GM19467 (cell line): ENCODE measurements around the gene PPP1R37.
"Not testable (repeated sequence)": the region's sequence is repeated elsewhere in the genome, so short reads cannot be mapped to it uniquely, and the experiment has no call there.

Experiments
- ATAC-seq: cut with Tn5 transposase; IDR thresholded peaks from one replicate; pipeline ENCODE4 v1.9.1; 2021; ENCODE audit warnings: mild to moderate bottlenecking, moderate library complexity; ENCODE audit not compliant: unreplicated experiment

The PPP1R37 gene

DNA sequence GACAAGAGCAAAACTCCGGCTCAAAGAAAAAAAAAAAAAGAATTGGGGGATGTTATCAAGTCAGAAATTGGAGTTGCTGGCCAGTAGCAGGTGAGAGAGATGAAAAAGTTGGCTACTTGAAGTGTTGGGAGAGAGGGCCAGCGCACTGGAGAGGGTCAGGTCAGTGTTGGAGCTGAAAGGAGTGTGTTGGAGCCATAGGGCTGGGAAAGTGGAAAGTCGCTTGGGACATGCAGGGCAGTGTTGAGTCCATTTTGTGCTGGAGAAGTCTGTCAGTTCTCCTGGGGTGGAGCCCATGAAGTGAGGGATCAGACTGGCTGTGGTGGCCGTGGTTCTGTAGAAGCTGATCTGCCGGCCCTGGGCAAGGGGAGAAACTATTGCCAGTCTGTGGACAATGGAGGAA lies 1.7 kb downstream of the PPP1R37 start:
- no peak for ATAC-seq

DNA sequence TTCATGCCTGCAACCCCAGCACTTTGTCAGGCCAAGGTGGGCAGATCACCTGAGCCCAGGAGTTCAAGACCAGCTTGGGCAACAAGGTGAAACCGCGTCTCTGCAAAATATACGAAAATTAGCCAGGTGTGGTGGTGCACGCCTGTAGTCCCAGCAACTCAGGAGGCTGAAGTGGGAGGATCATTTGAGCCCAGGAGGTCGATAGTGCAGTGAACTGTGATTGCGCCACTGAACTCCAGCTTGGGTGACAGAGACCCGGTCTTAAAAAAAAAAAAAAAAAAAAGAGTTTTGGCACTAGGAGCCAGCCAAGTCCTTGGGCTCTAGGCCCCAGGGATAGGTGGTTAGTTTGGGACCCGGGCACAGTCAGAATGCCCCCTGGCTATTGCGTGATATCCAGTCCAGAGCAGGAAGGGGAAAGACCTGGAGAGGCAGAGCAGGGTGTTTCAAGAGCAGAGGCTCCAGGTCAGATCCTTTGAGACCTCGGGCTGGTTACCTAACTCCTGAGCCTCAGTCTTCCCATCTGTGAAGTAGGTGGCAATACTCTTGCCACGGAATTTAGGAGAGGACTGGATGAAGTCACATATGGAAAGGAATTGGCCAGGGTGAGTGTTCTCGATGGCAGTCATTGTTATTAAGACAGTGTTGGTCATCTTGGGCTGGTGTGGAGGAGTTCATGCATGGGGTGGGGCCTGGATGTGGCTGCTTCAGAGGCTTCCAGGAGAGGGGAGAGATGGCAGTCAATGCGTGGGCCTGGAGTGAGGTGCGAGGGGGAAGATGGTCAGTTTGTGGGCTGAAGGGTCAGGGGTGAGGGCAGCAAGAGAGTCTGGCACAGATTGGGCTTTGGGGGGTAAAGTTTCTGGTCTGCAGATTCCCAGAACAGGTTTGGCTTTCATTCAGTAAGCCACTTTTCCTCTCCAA lies 2.8 kb downstream of the PPP1R37 start:
- ATAC-seq, result no peak

DNA sequence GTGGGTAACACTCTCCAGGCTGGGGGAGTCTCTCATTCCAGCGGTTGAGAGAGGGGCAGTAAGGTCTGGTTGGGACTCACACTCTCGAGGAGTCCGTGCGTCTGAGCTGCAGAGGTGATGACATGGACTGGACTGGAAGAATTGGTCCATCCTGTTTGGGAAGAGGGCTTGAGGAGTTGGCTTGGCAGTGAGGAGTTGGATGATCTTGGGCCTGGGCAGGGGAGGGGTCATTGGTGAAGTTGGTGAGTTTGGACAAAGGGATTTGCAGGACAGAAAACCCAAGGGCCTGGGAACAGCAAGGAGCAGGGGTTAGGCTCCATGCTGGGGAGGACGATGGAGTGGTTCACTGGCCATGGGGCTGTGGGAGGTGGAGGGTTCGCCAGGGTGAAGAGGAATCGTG lies 3.7 kb downstream of the PPP1R37 start:
- no peak for ATAC-seq

DNA sequence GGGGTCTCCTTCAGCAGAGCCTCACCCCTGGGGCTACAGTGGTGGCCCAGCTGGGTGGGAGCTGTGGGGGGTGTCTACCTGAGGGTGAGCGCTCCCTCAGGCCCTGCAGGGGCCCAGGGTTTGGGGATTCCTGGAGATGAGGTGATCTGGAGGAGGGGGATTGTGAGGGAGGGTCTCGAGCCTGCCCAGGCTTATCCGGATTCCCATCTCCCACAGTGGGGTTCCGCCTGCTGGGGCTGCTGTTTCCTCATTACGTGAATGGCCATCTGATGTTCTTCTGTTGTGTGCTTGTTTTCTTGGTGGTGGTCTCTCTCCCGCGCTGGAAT lies 4.4 kb downstream of the PPP1R37 start:
- ATAC-seq, result no peak

DNA sequence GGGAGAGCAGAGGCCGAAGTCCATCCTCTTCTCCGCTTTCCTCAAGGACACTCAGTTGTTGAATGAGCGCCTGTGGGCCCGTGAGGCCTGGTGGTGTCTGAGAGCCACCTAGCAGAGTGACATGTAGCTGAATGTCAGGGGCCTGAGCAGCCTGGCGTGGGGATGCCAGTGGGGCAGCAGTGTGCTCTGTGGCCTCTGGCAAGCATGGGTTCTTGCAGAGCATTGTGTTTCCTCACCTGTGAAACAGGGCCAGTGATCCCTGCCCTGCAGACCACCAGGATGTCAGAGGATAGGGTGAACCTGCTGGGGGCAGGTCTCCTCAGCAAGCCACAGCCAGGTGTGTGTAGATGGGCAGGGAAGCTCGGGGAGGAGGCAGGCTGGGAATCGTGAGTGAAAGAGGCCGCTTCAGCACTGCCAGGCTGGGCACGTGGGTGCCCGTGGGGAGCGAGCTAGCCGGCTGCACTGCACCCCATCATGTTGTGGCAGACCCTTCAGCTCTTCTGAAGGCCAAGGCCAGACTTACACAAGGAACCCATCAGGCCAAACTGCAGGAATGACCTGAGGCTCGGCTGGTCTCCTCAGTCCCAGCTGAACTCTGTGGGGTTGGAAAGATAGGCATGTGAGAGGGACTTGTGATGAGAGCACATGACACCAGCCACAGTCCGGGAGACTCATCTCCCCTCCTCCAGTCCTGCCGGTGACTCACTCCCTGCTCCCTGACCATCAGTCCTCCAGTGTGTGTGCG lies 5.0 kb downstream of the PPP1R37 start:
- ATAC-seq, result no peak

DNA sequence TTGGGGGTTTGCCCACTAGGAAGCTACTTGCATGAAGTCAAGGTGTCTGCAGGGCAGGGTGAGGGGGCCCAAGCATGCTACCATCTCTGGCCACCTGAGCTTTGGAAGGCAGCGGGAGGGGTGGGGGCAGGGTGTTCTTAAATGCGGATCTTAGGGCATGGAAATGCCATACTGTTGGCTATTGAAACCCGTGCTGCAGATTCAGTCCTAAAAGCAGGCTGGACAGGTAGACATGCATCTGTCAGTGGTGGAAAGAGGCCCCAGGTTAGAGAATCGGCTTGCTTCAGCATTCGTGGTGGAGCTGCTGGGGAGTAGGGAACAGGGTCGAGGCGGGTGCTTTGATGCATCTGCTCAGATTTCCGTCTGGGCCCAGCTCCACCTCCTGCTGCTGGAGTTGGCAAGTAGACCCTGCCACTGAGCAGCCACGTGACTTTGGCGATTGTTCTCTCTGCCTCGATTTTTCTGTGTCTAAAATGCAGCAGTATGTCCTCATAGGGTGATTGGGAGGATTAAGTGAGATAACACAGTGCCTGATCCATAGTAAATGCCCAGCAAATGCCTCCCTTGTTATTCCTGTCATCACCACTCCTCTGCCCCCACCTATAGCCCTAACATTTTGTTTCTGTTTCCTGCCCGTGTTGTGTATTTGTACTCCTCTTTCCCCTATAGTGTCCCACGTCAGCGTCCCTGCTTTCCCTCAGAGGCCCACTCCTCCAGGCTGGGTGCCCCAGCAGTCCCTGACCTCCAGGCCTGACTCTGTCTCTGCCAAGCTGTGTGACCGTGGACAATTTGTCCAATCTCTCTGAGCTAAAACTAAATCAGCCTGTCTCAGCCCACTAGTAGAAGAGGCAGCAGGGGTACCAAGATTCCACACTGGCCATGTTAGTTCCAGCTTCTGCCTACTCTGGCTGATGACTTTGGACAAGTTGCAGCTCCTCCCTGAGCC lies 5.8 kb downstream of the PPP1R37 start:
- no peak for ATAC-seq

DNA sequence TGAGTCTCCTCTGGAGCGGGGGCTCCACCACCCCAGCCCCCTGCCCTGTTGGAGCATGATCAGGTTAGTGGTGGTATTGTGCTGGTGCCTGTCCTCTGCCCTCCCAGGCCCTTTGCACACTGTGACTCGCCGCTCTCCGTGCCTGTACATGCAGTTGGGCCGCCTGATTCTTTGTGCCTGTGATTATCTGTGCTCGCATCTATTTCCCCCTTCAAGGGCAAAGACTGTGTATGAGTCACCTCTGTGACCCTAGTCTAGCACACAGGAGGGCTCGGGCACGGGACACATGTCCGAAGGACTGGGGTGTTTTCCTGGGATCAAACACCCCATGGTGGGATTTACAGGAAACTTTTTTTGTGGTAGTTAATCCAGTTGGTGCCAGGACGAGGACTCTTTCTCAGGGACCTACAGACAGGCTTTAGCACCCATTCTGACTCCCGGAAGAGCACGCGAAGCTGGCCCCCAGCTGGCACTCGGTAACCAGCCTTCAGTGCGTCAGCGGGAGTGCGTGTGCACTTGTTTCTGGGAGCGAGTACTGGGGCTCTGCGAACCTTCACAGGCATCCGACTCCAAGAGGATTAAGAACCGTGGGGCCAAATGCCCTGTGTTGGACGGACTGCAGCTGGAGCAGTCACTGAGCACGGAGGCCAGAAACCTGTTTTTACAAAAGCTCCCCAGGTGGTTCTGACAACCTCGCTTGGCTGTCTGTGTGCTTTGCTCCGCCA lies 6.7 kb downstream of the PPP1R37 start:
- ATAC-seq, result no peak

DNA sequence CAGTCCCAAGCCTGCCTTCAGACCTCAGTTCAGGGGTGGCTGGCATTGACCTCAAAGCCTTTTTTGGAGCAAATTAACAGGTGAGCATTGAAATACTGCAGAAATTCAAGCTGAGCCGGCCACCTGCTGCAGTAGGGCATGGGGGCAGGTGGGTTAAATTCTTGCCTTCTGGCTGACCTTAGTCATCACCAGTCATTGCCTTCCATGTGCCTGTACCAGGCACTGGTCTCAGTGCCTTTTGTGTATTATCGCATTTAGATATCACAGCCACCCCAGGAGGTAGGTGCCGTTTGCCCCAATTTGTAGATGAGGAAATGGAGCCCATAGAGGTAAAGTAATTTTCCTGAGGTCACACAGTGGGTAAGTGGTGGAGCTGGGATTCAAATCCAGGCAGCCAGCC lies 7.2 kb downstream of the PPP1R37 start:
- no peak for ATAC-seq

DNA sequence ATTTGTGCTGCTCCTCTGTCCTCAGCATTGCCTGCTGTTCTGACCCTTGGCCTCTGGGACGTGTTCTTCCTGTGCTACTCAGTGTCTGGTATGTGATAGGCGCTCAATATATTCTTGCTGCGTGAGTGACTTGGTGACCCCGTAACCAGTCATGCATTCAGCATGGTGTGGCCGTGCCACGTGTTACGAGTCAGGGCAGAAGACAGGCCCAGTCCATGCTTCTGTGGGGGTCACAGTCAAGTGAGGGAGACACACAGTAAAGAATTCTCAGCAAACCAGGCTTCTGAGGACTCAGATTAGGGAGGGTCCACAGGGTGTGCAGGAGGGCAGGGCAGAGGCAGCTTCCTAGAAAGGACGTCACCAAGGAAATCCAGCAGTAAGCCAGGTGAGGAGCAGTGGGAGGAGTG lies 7.9 kb downstream of the PPP1R37 start:
- no peak for ATAC-seq

DNA sequence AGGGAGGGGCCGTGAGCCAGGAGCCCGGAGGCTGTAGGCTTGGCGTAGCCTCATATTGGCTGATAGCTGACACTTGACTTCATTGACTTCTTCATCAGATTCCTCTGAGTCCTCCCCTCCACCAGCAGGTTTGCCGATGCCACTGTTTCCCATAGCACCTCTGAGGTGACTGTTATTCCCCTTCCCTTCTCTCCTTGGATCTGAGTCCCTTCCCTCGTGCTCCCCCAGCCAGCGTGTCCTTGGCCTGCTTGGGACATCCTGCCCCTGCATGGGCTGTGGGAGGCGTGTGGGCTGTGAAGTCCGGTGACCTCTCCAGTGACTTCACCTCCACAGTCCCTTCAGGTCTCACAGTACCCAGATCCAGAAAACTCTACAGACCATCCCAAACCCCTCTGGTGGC lies 8.8 kb downstream of the PPP1R37 start:
- ATAC-seq, result no peak

DNA sequence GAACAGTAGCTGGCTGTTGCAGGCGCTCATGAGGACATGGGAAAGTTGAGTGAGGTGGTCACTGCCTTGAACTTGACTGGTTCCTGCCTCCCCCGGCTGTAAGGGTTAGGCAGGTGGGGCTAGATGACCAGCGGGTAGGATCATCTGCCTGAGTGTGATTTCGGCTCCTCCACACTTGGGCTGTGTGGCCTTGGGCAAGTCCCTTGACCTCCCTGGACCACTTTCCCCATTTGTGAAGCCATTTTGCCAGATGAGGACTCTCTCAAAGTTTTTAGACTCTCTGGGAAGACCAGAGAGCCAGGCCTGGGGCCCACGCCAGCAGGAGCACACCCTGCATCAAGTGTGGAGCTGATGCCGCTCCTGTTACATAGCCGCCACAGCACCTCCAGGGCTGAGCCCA lies 9.5 kb downstream of the PPP1R37 start:
- ATAC-seq, result no peak

DNA sequence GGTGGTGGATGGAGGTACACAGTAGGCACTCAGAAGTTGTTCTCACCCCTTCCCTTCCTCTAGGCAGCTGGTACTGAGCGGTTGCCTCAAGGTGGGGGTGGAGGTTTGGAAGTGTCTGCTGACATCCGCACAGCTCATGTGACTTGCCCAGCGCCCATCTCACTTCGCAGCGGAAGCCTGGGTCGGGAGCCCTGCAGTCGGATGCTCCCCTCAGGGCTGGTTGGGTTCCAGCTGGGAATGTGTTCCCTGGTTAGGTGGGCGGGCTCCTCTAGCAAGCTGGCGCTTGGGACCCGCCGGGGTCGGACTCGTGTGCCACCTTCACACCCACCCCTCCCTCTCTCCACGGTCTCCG lies 10.2 kb downstream of the PPP1R37 start:
- ATAC-seq, result no peak

DNA sequence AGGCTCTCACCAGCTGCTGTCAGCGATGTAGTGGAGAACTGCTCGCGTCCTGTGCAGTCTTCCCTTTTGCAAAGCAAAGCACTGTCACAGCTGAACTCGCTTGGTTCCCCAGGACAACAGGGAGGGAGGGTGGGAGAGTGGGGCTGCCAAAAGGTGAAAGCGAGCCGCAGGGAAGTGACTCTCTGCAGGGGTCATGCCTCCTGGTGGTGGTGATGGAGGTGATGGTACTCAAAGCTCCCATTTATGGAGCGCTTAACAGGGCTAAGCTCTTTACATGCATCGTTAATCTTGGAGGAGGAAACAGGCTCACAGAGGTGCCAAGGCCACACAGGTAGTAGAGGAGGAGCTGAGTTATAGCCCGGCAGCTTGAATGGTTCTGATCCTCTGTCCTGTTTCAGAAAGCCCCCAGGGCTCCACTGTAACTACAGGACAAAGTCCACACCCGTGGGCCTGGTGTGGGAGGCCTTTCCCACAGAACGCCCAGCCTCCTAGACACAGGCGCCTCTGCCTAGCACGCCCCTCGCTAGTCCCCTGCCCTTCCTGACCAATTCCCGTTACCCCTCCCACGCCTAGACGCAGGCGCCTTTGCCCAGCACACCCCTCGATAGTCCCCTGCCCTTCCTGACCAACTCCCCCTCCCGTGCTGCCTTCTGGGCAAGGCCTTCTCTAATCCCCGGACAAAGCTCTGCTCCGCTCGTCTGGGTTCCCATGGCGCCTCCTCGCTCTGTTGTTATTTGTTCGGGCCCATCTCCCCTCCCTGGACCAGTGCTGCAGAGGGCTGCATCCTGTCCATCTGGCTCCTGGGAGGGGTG lies 10.7 kb downstream of the PPP1R37 start:
- ATAC-seq, result no peak

DNA sequence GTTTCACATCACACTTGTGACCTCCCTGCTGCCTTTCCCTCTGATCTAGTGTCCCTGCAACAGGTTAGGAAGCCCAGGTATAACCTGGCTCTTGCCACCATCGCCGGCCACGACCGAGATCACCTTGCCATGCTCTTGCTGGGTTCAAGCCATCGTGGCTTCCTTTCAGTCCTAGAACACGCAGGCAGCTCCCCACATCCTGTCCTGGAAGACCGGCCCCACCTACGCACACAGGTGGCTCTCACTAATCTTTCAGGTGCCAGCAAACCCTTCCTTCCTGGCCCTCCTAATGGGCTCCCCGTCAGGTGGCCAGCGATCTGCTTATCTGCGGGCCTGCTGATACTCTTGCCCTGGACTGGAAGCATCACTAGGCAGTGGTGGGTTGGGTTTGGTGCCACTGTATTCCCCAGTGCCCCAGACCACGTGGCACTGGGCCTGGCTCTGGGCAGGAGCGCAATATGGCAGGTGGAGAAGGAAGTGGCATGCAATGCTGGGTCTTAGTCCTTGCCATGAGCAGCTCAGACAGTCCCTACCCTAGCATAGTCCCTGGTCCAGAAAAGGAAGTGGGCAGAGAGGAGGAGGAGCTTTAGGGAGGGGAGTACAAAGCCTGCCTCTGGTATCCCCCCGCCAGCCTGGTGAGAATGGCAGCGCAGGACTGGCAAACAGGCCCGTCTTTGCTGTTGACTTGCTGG lies 11.8 kb downstream of the PPP1R37 start:
- no peak for ATAC-seq

DNA sequence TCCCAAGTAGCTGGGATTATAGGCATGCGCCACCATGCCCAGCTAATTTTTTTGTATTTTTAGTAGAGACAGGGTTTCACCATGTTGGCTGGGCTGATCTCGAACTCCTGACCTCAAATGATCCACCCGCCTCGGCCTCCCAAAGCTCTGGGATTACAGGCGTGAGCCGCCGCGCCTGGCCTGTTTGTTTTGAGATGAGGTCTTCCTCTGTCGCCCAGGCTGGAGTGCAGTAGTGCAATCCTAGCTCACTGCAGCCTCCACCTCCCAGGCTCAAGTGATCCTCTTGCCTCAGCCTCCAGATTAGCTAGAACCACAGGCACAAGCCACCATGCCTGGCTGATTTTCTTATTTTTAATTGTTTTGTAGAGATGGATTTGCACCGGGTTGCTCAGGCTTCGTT lies 13.4 kb downstream of the PPP1R37 start:
- not testable (repeated sequence) for ATAC-seq

DNA sequence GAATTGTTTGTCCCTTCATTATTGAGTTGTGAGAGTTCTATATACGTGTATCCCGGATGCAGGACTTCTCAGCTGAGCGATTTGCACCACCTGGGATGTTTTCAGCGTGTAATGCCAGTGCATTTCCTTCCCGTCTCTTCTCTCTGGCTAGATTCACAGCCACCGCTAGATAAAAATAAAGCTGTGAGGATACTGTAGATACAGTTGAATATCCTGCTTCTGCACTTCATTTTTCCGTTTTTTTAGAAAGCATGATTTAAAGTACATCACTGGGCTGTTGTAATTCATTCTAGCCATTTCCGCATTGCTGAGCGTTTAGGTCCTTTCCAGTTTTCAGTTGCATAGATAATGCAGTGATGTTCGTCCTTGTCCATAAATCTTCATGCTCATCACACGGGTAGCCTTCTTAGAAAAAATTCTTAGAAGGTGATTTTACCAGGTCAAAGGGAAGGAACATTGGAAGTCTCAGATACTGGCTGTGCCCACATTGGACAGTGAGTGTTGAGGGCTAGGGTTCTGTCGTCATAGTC lies 14.7 kb downstream of the PPP1R37 start:
- ATAC-seq, result no peak

DNA sequence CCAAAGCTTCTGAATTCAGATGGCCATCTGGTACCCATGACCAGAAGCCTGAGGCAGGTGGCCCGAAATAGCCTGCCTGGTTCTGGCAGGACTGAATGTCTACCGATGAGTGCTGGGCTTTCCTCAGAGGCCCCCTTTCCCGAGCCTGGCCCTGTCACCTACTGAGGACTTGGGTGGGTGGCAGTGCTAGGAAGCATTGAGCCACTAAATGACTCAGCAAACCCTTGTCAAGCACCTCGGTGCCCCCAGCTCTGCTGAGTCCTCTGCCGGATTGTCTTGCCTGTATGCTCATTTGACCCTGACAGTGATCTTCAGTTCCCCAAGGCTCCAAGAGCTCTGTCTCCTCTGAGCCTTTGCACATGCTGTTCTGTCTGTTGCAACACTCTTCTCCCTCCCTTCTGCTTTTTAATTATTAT lies 17.9 kb downstream of the PPP1R37 start:
- ATAC-seq, result no peak

DNA sequence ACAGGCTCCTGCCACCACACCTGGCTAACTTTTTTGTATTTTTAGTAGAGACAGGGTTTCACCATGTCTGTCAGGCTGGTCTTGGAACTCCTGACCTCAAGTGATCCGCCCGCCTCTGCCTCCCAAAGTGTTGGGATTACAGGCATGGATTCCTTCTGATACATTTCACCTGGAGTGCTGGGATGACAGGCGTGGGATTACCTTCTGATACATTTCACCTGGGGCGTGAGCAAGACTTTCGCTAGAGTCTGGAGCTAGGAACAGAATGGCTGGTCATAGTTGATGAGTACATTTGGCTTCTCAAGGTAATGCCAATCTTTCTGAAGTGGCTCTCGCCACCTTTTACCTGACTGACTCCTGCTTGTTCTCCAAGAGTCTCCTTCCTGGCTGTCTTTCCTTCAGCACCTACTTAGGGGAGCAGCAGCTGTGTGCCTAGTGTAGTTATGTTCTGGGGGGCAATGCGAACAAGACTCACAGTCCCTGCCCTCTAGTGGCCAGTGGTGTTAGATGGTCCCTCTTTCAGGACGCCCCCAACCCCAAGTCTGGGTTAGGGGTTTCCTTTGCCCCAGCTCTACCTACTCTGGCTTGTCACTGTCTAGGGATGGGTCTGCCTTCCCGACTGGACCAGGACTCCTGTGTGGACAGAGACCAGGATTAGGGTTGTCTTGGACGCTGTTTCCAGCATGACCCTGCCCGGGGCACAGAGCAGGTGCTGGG lies 19.3 kb downstream of the PPP1R37 start:
- ATAC-seq, result no peak
